ENCODE results near the gene PLD1. TPM values are rescaled to one million over a fixed set of nuclear protein-coding genes. Genes with fewer than 3 reads are reported as not detected.

Gene PLD1
- total RNA-seq, 1 donor from 2014 or later = 29.1 TPM

DNA sequence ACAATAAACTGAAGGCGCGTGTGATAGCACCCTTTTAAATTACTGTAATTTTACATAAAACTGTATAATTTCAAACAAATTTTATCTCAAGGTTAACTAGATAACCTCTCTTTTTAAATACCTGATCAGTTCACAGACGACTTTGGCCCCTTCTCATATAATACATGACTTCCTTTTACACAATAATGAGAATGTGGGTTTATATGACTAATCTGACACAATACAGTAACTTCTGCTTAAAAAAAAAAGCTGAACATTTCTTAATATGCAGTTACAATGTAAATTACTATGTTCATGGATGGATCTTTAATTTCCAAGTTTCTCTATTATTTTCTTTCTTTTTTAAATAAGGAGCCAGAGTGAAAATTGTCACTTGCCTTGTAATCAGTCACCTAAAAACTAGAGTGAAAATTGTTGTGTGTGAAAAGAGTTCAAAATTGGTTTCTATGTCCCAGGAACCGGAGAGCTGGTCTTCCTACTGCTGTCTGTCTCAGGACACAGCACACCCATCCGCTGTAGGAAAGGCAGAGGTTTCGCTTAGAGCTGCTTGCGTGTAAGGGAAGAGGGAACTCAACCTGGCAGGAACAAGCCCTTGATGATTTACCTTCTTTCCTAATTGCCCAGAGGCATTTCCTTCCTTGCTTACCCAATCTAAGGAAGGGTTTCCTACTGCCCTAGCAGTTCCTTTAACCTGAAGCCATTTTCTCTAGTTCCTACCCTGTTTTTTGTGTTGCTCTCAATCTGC is 33.3 kb downstream of the PLD1 start:
- no peaks in the 10 kb centered on the region for H3K9me3 Mint-ChIP-seq
- H3K27ac Mint-ChIP-seq = no peak overlapping the region
- H3K27me3 Mint-ChIP-seq (ENCODE audit: low read depth) = no peaks in the 10 kb centered on the region
- H3K36me3 Mint-ChIP-seq = no peaks in the 10 kb centered on the region
- TF ChIP-seq, protein P1, sequence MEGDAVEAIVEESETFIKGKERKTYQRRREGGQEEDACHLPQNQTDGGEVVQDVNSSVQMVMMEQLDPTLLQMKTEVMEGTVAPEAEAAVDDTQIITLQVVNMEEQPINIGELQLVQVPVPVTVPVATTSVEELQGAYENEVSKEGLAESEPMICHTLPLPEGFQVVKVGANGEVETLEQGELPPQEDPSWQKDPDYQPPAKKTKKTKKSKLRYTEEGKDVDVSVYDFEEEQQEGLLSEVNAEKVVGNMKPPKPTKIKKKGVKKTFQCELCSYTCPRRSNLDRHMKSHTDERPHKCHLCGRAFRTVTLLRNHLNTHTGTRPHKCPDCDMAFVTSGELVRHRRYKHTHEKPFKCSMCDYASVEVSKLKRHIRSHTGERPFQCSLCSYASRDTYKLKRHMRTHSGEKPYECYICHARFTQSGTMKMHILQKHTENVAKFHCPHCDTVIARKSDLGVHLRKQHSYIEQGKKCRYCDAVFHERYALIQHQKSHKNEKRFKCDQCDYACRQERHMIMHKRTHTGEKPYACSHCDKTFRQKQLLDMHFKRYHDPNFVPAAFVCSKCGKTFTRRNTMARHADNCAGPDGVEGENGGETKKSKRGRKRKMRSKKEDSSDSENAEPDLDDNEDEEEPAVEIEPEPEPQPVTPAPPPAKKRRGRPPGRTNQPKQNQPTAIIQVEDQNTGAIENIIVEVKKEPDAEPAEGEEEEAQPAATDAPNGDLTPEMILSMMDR (IDR thresholded peaks at IDR 0.05; ENCODE audit: unreplicated experiment) = no peak
- no peak for DNase-seq (ENCODE audit: low spot score in 2 of 2, unreplicated experiment in 2 of 2)
- peaks cover 13% of the 10 kb centered on the region for H3K4me1 Mint-ChIP-seq
- no peak overlapping the region for H3K4me3 Mint-ChIP-seq

DNA sequence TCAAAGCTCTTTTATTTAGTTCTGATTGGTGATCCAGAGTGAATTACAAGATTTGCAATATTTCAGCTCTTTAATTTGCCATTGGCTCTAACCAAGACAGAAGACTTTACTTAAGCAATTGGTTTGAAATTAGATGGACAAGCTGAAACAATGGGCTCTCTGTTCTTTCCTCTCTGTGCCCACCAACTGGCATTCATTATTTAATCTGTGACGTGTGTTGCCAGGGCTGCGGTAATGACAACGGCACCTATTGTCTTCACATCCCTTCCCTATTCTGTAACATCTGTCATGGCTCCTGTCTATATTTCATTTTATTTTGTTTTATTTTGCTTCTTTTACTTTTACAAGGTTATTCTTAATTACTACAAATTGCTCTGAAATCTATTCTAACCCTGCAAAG is 33.9 kb downstream of the PLD1 start:
- Mint-ChIP-seq H3K4me3 (no peak overlapping the region), H3K36me3 (no peaks in the 10 kb centered on the region), H3K27ac (no peak overlapping the region), H3K9me3 (no peaks in the 10 kb centered on the region), H3K4me1 (peaks cover 15% of the 10 kb centered on the region), H3K27me3 (ENCODE audit: low read depth) (no peaks in the 10 kb centered on the region)
- TF ChIP-seq, protein P1 (IDR thresholded peaks at IDR 0.05; ENCODE audit: unreplicated experiment) = no peak
- DNase-seq (ENCODE audit: low spot score in 2 of 2, unreplicated experiment in 2 of 2) = no peak

DNA sequence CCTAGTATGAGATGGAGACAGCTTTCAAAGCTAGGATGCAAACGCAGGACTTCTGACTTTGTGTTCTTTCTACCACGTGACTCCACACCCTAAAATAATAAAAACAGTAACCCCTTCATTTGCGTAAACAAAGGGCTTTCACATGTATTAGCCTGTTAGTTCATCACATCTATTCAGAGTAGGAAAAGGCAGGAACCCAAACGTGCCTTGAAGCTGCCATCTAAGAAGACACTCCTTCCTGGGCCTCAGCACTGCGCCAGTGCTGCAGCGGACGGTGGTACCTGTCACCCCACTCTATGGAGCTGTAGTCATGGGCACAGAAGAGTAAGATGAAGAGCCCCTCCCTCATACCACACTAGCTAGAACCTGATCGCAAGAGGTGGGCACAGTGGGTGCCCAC is 34.3 kb downstream of the PLD1 start:
- H3K4me1 Mint-ChIP-seq = peaks cover 20% of the 10 kb centered on the region
- no peaks in the 10 kb centered on the region for H3K9me3 Mint-ChIP-seq
- no peaks in the 10 kb centered on the region for H3K27me3 Mint-ChIP-seq (ENCODE audit: low read depth)
- DNase-seq (ENCODE audit: low spot score in 2 of 2, unreplicated experiment in 2 of 2) = no peak
- H3K4me3 Mint-ChIP-seq = no peak overlapping the region
- TF ChIP-seq, protein P1 (IDR thresholded peaks at IDR 0.05; ENCODE audit: unreplicated experiment) = no peak
- no peaks in the 10 kb centered on the region for H3K36me3 Mint-ChIP-seq
- H3K27ac Mint-ChIP-seq = no peak overlapping the region

DNA sequence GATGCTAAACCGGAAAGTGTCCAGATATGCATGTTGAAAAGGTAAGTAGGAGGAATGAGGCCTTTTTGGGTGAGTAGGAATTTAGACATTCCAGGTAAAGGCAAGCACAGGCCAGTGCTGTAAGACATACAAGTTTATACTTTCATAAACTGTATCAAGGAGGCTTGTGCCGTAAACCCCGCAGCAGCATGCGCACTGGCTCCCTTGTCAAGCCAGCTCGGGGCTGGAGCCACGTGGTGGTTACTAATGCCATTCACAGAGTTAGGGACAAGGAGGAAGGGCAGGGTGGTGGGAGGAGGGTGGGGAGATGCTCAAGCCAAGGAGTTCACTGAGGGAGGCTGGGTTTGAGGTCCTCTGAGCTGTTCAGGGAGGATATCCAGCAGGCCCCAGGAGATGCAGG is 35.8 kb downstream of the PLD1 start:
- TF ChIP-seq, protein P1 (IDR thresholded peaks at IDR 0.05; ENCODE audit: unreplicated experiment) = no peak
- Mint-ChIP-seq H3K9me3 (no peaks in the 10 kb centered on the region), H3K4me1 (peaks cover 29% of the 10 kb centered on the region), H3K27ac (no peak overlapping the region), H3K36me3 (no peaks in the 10 kb centered on the region), H3K4me3 (no peak overlapping the region), H3K27me3 (ENCODE audit: low read depth) (no peaks in the 10 kb centered on the region)
- no peak for DNase-seq (ENCODE audit: low spot score in 2 of 2, unreplicated experiment in 2 of 2)

DNA sequence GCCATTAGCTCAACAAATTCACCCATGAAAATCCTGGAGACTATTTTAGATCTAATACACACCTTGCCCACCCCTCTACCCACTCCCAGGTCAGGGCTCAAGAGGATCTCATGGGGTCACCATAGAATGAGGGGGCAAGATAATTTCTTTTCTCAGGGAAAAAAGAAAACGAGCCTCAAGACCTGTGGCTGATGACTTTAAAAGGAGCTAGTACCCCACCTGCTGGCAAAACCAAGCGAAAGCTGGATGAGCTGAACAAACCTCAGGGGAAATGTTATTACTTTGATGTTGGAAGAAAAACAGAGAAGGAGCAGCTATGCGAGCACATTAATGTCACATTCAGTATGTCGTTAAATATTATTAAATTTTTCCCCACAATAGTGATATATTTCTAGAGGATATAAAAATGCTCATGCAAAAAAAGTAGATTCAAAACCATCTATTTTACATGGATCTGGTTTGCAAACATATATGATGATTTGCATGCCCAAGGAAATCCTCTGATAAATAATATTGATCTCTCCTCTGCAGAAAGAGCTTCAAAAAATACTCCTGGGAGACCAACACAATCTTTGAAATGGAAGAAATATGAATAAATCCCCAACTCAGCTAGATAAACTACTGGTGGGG is 37.7 kb downstream of the PLD1 start:
- H3K9me3 Mint-ChIP-seq = no peaks in the 10 kb centered on the region
- H3K27ac Mint-ChIP-seq = no peak overlapping the region
- H3K27me3 Mint-ChIP-seq (ENCODE audit: low read depth) = no peaks in the 10 kb centered on the region
- TF ChIP-seq, protein P1 (IDR thresholded peaks at IDR 0.05; ENCODE audit: unreplicated experiment) = peak; percentile 50
- H3K4me3 Mint-ChIP-seq = no peak overlapping the region
- H3K4me1 Mint-ChIP-seq = peaks cover 39% of the 10 kb centered on the region
- no peaks in the 10 kb centered on the region for H3K36me3 Mint-ChIP-seq
- DNase-seq (ENCODE audit: low spot score in 2 of 2, unreplicated experiment in 2 of 2) = peak in 1 of 2 experiments; percentile 56

All from mesothelial cell of epicardium (in vitro differentiated cells).